NCI-H1930 (cell line): Measurements from ENCODE around the gene VAV2.
A peak's percentile ranks its signal among the peaks of the same experiment; 100 is the strongest.

Experiments
- DNase-seq, 2 experiments: peaks; one replicate each; lab custom pipeline; 2025; lab: John Stamatoyannopoulos, UW

The VAV2 gene

DNA sequence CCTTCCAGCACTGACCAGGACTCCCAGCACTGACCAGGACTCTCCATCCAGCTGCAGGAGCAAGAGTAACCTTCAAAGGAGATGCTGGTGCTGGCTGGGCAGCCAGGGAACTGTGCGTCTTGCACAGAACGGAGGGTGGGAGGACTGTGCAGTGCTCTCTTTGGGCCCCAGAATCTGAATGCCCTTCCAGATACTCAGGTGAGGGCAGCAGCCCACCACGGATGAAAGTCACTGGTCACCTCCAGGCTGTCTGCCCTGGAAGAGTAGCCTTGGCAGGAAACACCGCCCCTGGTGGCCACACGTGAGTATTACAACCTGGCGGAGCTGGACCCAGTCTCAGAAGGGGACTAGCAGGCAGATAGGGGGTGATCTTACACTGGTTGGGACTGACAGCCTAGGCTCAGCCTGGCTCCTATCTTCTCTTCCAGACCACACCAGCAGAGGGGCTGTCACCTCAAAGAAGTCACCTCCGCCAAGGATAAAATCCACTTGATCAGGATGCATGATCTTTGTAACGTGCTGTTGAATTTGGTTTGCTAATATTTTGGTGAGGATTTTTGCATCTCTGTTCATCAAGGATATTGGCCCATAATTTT lies 249.2 kb downstream of the VAV2 start:
- peak; percentile 74 for DNase-seq

DNA sequence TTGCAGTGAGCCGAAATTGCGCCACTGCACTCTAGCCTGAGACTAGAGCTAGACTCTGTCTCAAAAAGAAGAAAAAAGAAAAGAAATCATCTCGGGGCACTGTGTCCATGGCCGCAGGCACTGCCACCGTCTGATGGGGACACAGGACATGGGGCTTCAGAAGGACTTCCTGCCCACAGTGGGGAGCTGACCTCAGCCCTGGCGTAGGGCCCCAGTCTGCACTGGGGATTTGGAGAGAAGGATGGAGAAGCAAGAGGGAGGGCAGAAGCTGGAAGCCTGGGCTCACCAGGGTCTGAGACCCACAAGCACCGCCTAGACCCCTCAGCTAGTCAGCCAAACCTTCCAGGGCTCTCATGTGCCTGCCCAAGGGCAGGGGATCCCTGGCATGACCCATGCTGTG lies 249.9 kb downstream of the VAV2 start:
- DNase-seq, result no peak

DNA sequence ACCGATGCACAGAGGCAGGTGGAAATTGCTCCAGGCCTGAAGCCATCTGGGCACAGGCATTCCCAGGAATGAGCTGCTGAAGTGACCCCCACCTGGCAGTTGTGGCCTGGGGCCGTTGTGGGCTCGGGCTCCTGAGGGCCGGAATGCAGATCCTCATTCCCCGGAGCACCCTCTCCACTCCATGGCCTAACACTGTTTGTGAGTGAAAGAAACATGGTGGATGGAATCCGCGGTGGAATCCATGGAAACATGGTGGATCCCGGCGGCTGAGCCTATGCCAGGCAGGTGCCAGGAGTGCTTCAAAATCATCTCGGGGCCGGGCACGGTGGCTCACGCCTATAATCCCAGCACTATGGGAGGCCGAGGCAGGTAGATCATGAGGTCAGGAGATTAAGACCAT lies 250.4 kb downstream of the VAV2 start:
- DNase-seq, result no peak

DNA sequence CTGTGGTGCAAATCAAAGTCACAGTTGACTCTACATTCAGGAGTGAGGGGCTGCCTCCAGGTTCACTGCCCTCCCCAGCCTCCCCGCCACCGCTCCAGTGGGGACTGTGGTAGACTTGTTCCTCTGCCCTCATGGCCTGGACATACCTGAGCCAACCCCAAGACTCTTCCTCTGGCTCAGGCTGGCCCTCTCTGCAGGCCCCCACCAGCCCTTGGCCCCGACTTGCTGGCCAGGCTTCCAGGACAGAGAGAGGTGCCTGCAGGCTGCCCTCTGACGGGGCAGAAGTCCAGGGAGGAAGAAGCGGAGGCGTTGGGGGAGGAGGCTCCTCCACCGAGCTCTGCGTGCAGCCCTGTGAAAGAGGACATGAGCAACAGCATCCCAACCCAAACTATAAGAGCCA lies 251.2 kb downstream of the VAV2 start:
- no peak for DNase-seq

DNA sequence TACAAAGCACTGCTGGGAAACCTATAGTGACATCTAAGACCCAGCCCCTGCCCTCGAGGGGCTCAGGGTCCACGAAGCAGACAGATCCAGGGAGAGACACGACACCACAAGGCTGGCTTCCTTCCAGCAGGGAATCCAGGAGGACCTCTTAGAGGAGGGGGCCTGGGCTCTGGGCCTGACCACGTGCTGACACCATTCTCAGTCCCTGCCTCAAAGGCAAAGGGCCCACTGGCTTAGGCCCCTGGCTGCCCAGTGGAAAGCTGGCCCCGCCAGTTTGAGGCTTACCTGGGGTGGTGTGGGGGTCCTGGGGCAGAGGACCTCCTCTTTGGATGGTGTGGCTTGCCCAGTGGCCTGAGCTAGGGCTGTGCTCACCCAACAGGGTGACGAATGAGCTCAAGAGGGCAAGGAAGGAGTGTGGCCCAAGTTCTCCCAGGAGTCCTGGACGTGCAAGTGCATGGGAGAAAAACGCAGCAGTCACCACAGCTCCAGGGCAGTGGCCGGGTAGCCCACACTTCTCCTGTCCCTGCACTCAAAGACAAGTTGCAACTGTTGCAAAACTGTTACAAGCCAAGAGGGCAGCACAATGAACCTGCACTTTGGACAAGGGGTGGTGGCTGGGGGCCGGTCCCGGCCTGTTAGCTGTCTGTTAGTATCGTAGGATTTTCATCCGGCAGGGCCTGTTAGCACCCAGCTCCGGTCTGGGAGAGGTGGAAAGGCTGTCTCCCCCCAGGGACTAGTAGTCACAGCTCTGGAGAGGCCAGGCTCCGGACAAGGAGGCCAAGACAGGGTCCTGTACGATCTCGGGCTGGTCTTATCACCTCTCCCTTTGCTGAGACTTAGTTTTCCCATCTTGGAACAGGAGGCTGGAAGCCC lies 252.5 kb downstream of the VAV2 start:
- no peak for DNase-seq

DNA sequence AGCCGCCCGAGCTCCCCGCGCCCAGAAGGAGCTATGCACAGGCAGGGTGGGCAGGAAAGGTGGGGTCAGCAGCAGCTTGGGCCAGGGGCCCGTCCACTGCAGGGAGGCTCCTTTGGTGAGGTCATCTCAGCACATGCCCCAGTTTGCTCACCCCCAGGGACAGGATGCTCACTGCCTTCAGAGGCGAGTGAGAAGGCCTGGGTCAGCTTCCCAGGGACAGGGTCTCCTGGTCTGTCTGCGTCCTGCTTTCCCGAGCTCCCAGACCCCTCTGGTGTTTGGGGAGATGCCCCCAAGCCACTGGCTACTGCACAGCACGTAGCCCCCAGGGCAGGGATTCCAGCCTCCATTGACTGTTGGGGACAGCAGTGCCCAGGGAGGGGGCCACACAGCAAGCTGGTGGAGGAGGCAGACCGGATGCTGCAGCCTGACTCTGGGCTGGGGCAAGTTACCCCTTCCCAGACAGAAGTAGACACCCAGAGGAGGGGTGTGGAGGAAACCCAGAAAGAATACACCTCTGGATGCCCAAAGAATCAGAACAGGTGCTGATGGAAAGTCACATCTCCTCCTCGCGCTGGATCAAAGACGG lies 253.4 kb downstream of the VAV2 start:
- no peak for DNase-seq

DNA sequence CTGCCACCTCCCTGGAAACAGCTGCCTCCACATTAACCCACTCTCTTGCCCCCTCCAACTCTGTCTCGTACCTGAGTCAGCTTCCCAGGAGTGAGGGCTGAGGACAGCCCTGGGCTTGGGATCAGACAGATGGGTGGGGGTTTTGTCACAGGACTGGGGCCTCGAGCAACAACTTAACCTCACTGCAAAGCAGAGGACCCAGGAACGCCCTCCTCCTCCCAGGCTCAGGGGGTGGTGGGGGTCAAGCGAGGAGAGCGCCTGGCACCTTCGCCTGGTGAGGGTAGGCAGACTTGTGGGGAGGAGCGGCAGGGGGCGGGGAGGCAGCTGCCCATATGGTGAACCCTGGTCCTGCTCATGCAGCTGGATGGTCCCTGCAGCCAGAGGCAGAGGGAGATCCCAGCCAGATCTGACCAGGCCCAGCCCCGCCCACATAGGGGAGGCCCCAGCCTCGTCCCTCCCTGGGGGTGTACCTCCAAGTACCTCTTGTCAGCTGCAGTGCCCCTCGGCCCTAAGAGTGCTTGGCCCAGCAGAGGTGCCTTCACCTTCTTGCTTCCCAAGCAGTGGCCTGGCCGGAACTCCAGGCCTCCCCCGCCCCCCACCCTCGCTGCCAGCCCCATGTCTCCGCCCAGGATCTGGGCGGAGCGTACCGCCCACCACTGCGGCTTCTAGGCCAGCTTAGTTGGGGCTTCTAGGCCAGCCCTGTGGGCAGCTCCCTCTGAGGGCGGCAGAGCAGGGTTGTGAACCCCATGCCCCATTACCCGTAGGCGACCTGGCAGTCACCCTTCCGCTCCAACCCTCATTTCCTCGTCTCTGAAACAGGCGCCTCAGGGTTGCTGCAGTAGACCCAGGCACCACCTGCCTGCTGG lies 254.1 kb downstream of the VAV2 start, which contains the start of gene SARDH:
TSS of gene SARDH (minus strand) at position 579 of the 866 bp plus-strand sequence. CDS start 4,179 bp downstream, outside the sequence.
- DNase-seq, result no peak

DNA sequence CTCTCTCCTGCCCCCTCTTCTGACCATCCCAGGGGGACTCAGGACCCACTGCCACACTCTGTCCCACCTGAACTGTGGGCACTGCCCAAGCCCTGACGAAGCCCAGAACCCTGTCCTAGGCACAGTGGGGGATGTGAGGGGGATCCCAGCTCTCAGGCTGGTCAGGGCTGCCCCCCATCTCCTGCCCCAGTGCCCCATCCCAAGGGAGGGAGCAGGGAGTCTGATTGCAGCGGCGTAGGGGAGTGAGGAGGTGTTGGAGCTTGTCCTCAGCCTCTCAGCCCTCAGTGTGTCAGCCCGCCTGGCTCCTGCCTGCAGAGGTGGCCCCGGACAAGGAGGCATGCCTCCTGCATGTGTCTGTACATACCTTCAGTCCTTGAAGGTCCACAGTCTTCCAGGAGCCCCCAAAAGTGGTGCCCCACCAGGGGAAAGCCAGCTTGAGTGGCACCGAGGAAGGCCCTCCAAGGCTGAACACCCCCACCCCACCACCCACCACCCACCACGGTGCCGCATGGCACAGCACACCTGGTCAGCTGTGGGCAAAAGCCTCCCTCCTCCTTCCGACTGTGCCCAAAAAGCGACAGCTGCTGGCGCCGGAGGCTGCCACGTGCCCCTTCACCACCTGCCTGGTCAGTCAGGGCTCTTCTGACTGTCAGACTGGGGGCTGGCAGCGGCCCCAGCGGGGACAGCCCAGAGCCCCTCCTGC lies 254.9 kb downstream of the VAV2 start:
- no peak for DNase-seq

DNA sequence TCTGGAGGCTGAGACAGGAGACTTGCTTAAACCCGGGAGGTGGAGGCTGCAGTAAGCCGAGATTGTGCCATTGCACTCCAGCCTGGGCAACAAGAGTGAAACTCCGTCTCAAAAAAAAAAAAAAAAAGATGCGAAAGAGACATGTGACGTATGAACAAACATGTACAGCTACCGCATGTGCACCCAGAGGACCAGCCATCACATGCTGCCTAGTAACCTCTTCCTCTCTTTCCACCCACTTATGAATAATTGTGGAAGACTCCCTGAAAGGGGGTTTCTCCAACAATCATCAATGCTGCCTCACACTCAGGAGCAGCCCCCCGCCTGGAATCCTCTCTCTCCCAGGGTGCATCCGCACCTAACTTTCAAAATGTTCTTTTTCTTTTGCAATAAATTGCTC lies 256.2 kb downstream of the VAV2 start:
- DNase-seq, result no peak

DNA sequence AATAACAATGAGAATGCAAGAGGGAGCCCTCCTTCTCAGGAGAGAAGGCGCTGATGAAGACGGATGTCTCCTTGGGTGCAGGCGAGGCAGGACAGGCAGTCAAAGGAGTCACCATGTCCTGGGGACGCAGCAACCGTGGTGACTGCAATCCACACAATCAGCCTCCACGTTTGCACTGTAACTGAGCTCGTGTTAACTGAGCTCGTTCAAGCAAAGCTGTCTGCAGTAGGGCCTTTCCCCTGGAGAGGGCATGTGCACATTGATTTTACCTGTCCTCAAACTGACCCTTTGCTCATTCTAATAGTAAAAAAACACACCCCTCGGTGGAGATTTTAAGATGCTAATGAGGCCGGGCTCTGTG lies 256.7 kb downstream of the VAV2 start:
- no peak for DNase-seq

DNA sequence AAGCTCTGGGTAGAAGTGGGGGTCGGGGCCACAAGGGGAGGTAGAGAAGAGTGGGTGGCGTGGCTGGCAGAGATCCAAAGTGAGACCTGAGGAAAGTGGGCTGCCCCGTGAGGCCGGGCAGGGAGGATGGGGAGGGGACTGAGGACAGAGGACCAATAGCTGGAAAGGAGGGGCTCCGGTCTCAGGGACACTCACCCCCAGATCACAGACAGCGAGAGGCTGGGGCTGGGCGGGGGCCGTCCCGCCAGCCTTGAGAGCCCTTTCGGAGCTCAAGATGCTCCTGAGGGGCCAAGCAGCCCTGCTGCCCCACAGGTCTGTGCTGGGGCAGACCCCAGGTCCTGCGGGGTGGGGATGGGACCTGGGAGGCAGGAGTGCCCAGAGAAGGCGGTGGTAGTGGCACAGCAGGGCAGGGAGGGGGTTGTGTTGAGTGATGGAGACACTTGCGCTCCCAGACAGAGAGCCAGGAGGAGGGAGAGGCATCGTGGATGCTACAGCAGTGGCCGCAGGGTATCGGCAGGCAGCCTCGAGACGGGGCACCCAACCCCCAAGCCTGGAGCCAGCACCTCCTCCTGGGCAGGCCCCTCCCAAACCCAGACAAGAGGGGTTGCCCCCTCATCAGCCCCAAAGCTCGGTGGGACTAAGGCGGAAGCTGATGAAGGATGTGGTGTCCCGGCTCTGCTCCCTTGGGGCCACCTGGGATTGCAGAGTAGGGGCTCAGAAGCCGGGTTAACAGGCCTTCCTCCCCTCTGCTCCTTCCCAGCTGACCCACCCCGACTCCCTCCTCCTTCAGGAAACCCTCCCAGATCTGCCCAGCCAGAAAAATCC lies 257.3 kb downstream of the VAV2 start:
- no peak for DNase-seq

DNA sequence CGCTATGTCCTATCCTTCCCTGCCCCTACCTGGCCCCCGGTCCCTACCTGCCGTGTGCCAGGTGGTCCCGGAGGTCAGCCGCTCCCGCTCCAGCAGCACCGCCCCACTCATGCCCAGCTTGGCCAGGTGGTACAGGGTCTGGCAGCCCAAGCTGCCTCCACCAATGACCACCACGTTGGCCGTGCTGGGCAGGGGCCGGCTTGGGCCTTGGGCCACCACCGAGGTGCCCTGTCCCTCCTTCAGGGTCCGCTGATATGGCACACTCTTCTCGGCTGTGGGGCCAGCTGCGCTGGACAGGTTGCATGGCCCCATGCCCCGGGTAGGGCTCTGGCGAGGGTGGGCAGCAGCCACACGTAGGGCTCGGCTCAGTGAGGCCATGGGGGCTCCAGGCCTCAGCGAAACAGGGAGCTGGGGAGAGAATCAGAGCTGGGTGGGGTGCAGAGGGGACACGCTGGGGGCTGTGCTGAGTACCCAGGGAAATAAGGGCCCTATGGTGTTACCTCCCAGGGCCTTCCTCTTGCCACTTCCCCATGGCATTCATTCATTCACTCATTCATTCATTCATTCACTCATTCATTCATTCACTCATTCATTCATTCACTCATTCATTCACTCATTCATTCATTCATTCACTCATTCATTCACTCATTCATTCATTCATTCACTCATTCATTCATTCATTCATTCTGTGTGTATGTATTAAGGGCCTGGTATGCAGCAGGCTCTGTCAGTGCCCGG lies 258.2 kb downstream of the VAV2 start:
- DNase-seq, result no peak

DNA sequence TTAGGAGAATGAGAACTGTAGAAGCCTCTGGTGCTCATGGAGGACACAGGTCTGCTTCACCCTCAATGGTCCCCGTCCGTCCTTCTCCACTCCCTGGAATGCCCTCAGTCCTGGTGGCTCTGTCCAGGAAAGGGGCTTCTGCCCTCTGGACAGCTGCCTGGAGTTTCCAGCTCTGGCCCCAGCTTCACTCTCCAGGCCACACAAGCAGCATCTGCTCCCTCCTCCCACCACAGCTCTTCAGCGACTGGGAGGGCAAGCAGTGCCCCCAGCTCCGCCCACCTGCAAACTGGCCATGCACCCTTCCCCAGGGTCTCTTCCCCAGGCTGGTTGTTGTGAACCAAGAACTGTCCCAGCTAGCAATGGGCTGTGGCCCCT lies 258.7 kb downstream of the VAV2 start:
- DNase-seq, result no peak

DNA sequence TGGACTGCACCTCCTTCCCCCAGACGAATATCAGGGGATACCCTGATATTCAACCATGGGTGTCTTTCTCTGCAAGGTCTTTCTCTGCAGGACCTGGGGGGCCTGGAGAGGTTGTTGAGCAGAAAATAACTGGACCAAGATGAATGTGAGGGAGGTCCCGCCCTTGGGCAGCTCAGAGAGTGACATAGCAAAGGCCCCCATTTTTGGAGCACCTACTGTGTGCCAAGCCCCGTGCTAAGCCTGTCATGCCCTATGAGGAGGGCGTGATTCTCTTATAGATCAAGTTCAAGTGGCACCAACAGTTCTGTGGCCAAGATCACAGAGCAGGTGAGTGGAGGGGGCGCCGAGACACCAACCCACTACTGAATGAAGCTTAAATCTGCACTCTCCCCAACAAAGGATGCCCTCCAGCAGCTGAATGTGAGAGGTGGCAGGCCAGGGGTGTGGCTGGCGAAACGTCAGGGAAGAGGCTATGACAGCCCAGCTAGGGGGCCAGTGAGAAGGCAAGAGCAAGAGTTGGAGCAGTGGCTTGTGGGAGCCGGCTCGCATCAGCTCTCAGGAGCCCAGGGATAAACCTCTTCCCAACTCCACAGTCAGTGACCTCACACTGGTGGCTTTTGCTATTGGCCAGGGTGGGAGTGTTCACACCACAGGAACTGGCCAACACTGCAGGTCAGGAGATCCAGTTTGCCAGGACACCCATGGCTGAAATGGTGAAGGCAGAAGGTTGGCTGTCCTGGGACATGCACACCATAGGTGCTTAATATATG lies 259.3 kb downstream of the VAV2 start:
- DNase-seq, result no peak

DNA sequence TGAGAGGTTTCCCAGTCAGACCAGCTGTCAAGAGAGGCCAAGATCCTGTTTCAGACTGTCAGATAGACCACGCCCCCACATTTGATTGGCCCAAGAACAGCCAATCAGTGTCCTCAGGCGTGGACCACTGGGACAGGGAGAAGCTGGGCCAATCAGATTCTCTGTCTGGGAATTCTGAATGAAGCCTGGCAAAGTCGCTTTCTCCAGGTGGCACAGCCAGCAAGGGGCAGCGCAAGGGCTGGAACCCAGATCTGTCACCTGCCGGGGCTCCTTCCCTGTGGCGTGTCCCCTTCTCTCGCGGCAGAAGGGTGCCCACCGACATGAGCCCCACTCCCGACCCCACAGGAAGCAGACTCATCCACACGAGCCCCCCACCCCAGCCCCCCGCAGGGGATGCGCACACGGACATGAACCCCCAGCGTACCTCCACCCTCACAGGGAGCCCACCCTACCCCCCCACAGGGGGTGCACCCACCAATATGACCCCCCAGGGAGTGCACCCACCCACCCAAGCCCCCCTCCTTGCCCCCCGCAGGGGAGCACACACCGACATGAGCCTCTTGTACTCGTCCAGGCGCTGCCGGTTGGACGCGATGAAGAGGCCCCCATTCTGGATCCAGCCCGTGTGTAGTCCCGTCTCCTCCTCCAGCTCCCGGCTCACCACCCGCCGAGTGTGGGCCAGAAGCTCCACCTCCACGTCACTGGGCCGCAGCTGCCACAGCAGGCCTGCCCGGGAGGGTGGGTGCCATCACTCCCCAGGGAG lies 260.1 kb downstream of the VAV2 start:
- peak; percentile 49 to 66 for DNase-seq

DNA sequence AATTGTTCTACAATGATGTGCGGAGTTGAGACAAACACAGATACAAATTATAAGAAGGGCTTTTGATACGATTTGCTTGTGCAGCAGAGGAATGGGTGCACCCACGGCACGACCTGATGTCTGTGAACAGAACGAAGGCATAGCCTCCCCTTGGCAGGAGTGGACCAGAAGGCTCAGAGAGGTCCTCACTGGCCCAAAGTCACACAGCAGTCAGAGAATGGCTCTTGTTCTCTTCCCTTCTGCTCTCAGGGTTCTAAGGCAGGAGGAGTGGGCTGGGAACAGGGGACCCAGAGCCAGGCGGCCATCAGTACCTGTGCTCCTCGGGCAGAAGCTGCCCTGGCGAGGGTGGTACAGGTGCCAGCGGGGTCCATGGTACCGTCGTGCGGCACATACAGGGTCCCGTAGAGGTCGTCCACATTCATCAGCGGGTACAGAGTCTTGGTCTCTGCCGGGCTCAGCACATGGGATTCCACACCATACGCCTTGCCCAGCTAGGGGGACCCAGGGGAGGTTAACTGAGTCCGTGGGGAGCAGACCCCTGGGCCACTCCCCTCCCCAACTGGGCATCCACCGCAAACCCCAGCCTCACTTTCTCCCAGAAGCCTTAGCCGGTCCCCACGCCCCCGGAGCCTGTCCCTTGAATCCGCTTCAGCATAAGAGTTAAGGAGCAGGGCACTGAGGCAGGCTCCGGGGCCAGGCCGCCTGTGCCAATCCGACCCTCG lies 261.0 kb downstream of the VAV2 start:
- DNase-seq, result no peak

DNA sequence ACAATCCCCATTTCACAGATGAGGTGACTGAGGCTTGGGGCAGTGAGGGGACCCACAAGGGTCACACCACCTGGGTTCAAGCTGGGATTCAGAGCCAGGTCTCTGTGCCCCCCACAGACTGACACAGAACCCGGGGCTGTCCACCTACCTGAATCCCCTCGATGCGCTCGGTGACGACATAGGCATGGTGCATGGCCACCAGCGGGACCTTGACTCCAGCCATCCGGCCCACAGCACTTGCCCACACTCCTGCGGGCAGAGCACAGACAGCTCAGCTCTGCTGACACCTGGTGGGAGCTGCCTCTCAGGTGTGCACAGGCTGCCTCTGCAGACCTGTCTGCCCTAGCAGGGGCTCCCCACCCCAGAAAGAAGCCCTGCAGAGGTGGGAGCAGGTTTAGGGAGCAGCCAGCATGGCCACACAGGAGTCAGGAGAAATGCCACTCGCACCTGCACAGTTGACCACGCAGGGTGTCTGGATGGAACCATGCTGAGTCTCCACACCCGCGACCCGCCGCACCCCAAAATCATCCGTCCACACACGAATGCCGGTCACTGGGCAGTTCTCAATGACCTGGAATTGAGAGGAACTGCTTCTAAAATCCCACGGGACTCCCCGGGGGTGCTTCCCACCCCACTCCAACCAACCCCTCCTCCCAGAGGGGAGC lies 262.4 kb downstream of the VAV2 start:
- DNase-seq, result no peak
